HG03565 (cell line): Measurements from ENCODE around the gene DPF3.

Experiments
- ATAC-seq: cut with Tn5 transposase; IDR thresholded peaks from one replicate; pipeline ENCODE4 v1.9.1; 2021; ENCODE audit warnings: mild to moderate bottlenecking, moderate library complexity; ENCODE audit not compliant: unreplicated experiment

Gene DPF3

DNA sequence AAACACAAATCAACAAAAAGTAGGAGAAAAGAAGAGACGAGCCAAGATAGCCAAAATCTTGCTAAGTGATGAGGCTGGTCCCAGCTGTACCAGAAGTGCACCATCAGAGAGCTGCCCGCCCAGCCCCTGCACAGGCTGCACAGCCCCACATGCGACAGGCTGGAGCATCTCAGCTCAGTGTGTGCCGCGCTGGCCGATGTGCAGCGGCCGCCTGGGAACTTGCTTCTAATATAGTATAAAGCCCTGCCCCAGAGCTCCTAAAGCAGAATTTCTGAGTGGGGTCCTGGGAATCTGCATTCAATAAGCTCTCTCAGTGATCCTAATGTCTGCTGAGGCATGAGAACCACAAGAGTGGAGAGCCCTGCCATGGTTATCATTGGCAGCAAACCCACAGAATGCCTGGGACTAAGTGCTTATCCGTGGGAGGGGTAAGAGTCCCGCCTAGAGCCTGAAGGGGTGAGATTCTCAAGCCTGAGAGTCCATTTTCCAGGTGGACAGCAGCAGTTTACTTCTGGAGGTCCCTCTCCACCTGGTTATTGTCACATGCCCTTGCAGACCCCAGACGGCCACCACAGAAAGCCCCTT, 171.6 kb downstream of the DPF3 start:
- no peak for ATAC-seq

DNA sequence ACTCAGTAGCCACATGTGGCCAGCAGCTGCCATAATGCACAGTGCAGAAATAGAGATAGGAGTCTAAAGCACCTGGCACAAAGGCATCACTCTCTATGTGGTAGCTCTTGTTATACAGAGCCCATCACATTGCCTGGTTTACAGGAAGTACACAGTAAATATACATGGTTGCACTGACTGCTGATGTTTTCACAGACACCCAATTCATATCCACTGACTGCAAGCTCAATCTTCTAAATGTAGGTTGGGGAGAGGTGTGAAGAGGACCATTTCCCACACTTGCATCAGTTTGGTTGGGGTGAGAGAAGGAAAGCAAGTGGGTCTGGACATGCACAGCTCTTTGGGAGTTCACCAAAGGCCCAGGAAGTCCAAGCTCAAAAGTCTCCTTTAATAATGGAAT, 172.8 kb downstream of the DPF3 start:
- ATAC-seq = no peak

GRCh38 chr14:72717220-72717619, 176.7 kb downstream of the DPF3 start:
- ATAC-seq = no peak

DNA sequence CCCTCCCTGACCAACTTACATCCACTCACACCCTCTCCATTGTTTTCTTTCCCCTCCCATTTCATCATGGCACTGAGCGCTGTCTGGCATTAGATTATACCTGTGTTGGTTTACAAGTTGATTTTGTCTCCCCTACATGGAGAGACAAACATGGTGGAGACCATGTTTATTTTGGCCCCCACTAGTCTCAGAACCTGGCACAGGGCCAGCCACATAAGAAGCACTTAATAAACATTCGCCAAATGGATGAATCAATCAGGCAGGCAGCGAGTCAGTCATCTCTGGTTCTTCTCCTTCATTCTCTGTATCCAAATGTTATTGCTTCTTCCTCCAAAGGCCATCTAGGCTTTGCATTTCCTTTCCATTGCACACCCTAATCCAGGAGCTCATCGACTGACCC, 177.4 kb downstream of the DPF3 start:
- no peak for ATAC-seq

GRCh38 chr14:72715850-72716228, 178.1 kb downstream of the DPF3 start:
- no peak for ATAC-seq

DNA sequence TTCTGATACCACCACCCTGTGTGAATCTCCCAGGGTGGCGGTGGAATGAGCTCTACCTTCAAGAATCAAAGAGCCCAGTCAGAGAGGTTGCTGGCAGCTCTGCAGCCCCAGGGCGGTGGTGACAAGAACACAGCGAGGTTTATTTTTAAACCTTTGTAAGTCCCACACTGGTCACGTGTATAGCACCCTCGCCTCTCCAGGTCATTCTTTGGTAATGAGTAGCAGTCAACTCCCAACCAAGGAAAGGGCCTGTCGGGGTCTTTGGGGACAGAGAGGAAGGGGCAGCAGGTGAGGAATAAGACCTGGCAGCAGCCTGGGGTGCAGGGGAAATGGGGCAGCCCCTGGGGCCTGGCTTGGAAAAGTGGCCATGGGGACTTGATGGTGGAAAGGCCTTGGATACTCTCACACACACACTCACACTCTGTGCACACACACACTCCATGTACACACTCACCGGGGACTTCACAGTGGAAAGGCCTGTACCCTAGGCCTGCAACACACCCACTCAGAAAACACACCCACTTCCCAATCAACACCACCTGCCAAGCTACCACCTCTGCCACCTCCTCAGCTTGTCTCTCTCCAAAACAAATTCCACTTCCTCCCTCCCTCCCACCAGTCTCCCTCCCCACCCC, 178.6 kb downstream of the DPF3 start:
- no peak for ATAC-seq

- no peak for ATAC-seq
Observed at GRCh38 chr14:72714871-72715214, 179.1 kb downstream of the DPF3 start.

GRCh38 chr14:72714094-72714493, 179.8 kb downstream of the DPF3 start:
- no peak for ATAC-seq

- ATAC-seq = no peak
Observed at GRCh38 chr14:72711936-72712335, 182.0 kb downstream of the DPF3 start.

GRCh38 chr14:72709916-72710611, 183.8 kb downstream of the DPF3 start:
- ATAC-seq = no peak

GRCh38 chr14:72708708-72709475, 185.0 kb downstream of the DPF3 start:
- ATAC-seq = no peak

GRCh38 chr14:72708222-72708621, 185.7 kb downstream of the DPF3 start:
- ATAC-seq = no peak

DNA sequence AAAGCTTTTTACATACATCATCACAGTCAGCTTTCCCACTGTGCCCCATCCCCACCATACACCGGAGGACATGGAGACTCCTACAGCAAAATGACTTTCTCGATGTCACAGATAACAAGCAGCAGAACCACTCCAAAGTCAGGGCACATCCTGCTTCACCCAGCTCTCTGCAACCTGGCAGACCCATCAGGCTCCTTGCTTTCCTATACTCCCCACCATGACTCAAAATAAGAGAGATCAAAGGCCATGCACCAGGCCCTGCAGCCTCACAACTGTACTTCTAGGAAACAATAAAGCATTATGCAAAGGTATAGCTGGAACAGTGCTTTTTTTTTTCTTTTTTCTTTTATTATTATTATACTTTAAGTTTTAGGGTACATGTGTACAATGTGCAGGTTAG, 187.4 kb downstream of the DPF3 start:
- no peak for ATAC-seq

DNA sequence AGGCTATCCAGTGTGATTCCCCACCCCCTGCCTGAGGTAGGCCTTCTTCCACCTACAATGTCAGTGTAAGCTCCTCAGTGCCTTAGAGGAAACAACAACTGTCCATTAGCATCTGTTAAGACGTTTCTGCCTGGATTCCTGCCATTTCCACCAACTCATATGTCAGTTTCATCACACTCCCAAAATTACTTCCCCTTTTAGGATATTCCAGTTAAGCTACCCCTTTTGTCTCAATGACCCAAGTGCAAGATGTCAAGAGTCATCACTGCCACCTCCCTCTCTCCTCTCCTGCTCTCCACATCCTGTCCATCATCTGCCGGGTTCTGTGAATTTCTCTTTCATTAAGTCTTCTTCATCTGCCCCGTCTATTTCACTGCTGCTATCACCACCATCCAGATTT, 189.4 kb downstream of the DPF3 start:
- ATAC-seq = no peak

DNA sequence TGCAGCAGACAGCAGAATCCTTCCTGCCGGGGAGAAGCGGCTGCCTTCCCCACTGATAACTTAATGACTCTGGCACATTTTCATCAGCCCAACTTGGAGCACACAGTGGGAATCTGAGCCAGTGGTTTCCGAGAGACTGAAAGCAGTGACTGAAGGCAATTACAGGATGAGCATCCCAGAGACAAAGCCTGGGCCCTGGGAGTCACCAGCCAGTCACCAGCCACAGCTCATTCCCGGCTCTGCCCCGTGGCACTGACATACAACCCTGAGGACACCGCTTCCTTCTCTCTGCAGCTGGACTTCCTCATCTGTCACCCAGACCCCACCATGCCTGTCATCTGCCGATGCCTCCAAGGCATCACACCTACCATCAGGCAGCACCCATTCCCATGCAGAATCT, 192.3 kb downstream of the DPF3 start:
- no peak for ATAC-seq

DNA sequence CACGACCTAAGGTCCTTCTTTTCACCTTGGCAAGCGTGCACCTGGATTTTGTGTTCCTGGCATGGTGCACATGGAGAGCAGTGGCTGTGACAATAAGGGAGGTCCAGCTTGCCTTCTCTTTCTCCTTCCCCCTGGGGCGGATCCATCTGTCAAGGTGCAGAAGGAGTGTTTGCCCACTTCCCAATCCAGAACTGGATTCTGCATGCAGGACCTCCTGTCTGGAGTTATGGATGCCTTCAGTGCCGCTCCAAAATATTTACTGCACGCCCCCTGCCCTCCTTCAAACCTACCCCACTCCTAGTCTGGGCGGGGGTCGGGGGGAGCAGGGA, 192.7 kb downstream of the DPF3 start:
- no peak for ATAC-seq

DNA sequence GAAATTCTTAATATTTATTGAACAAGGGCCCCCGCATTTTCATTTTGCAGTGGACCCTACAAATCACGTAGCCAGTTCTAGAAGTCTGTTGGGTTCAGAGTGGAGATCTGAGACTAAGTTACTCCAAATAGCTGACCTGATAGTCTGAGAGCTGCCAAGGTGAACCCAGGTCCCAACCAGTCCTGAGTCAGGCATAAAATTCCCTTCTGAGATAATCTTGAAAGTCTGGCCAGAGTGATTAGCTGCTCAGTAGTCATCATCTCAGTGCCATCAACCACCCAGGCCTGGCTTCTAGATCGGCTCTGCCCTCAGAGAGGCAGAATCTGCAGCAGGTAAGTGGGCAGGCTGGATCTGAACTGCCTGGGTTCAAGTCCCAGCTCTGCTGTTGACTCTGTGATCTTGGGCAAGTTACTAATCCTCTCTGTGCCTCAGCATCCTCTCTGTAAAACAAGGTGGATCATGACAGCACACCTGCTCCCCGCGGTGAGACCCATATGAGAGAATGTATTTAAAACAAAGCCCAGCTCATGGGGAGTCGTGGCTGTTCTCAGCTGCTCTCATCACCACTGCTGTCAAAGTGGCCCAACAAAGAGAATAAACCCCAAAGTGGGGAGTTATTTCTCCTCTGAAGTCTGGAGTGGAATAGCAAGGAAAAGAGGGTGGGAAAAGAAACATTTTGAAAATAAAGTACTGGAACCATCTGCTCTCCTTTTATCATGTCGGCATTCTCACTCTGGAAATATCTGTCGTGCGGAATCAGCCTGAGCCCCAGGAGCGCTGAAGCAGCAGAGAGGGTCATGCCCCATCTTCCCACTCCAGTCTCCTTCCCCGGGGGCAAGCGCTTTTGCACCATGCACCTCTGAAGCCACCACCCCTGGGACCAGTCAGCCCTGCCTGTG, 193.3 kb downstream of the DPF3 start:
- no peak for ATAC-seq

DNA sequence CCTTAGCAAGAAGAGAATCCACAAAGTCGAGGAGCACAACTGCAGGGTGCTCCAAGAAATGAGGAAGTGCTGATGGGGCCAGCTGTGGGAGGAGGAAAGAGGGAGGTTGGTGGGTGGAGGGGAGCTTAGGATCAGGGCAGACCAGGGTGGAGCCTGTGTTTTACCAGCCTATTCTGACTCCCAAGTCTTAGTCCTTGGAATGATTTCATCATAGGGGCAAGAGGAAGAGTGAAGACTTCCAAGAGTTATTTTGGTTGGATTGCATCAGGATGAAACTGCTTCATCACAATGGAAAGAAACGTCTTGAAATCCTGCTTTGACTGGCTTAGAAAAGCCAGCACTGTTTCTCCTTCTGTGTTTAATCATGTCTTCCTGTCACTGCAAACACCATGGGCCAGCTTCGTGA, 194.0 kb downstream of the DPF3 start:
- no peak for ATAC-seq

- no peak for ATAC-seq
Observed at GRCh38 chr14:72699443-72699842, 194.5 kb downstream of the DPF3 start.

DNA sequence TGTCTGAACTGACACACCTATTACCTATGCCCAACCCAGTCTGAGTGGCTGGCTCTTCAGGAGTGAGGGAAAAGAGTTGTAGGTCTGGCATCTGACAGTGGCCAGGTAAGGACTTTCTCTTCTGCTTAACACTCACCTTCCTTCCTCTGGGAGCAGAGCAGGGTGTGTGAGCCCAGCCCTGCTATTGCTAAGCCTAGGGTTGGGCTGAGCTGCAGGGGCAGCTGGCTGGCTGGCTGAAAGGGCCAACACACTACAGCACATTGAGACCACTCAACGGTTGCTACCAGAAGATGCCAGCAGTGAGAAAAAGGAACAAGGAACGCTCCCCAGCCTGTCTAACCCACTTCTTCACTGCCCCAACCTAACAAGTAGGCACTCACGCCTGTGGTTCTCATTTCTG, 201.2 kb downstream of the DPF3 start:
- ATAC-seq = no peak

GRCh38 chr14:72690324-72690723, 203.6 kb downstream of the DPF3 start:
- ATAC-seq = no peak
